GM23338 (cell line): ENCODE results near the gene RPS6KC1. TPM values are rescaled to one million over a fixed set of nuclear protein-coding genes. Genes with fewer than 3 reads are reported as not detected.

Experiments used
- ATAC-seq: fragments of 200-7000 bp; cut with Tn5 transposase; 3 replicates; pipeline ENCODE4 v1.9.1; 2020
- DNase-seq: peaks from one replicate; pipeline ENCODE4 v3.0.0-alpha.2; 2015; ENCODE audit warnings: low spot score
- H2AFZ ChIP-seq: fragments of 200-600 bp; sonication (generic); 2 replicates; pipeline ENCODE4 v1.8.0; 2016; ENCODE audit warnings: antibody characterized with exemption, mild to moderate bottlenecking, moderate library complexity
- H3F3A ChIP-seq: fragments of 200-600 bp; sonication (generic); replicated peaks from 2 replicates; pipeline ENCODE4 v1.8.0; 2017; ENCODE audit warnings: antibody characterized with exemption, mixed run types, low read depth
- H3K27ac ChIP-seq: fragments of 200-600 bp; sonication (generic); 2 replicates; pipeline ENCODE4 v1.6.1; 2016; ENCODE audit warnings: low read depth
- H3K27me3 ChIP-seq: fragments of 200-600 bp; sonication (generic); 2 replicates; pipeline ENCODE4 v1.8.0; 2016; ENCODE audit warnings: mild to moderate bottlenecking, mixed run types, moderate library complexity; ENCODE audit not compliant: insufficient read depth
- H3K36me3 ChIP-seq: fragments of 200-600 bp; sonication (generic); 2 replicates; pipeline ENCODE4 v1.8.0; 2016; ENCODE audit warnings: mild to moderate bottlenecking; ENCODE audit not compliant: insufficient read depth
- H3K4me1 ChIP-seq: fragments of 200-600 bp; sonication (generic); 2 replicates; pipeline ENCODE4 v1.8.0; 2016; ENCODE audit warnings: mild to moderate bottlenecking, moderate library complexity; ENCODE audit not compliant: insufficient read depth
- H3K4me2 ChIP-seq: fragments of 200-600 bp; sonication (generic); 2 replicates; pipeline ENCODE4 v1.7.1; 2017; ENCODE audit warnings: mixed run types
- H3K4me3 ChIP-seq: fragments of 200-600 bp; sonication (generic); 2 replicates; pipeline ENCODE4 v1.6.1; 2016; ENCODE audit warnings: mixed run types
- H3K79me2 ChIP-seq: fragments of 200-600 bp; sonication (generic); replicated peaks from 2 replicates; pipeline ENCODE4 v1.8.0; 2017; ENCODE audit warnings: mild to moderate bottlenecking; ENCODE audit not compliant: insufficient read depth
- H3K9me2 ChIP-seq: fragments of 200-600 bp; sonication (generic); 2 replicates; pipeline ENCODE4 v1.8.0; 2017; ENCODE audit not compliant: insufficient read depth
- H4K20me1 ChIP-seq: fragments of 200-600 bp; sonication (generic); replicated peaks from 2 replicates; pipeline ENCODE4 v1.8.0; 2017; ENCODE audit warnings: mild to moderate bottlenecking; ENCODE audit not compliant: insufficient read depth
- H3K27ac Mint-ChIP-seq: 2 replicates; pipeline ENCODE4 v1.8.0; 2020; ENCODE audit warnings: inconsistent platforms, mild to moderate bottlenecking, moderate library complexity, mixed read lengths
- H3K27me3 Mint-ChIP-seq: 3 replicates; pipeline ENCODE4 v1.8.0; 2022; ENCODE audit warnings: low read depth, mild to moderate bottlenecking, moderate library complexity, mixed read lengths, inconsistent platforms; ENCODE audit not compliant: insufficient read depth, poor library complexity
- H3K36me3 Mint-ChIP-seq: 3 replicates; pipeline ENCODE4 v1.8.0; 2021; ENCODE audit warnings: low read depth, mild to moderate bottlenecking, inconsistent platforms, moderate library complexity, mixed read lengths
- H3K4me1 Mint-ChIP-seq: 3 replicates; pipeline ENCODE4 v1.8.0; 2020; ENCODE audit warnings: mild to moderate bottlenecking, inconsistent platforms, mixed read lengths
- H3K4me3 Mint-ChIP-seq: 3 replicates; pipeline ENCODE4 v1.8.0; 2021; ENCODE audit warnings: moderate library complexity, mild to moderate bottlenecking, inconsistent platforms, mixed read lengths
- H3K9me3 Mint-ChIP-seq: 3 replicates; pipeline ENCODE4 v1.8.0; 2020; ENCODE audit warnings: moderate library complexity, mild to moderate bottlenecking, inconsistent platforms, mixed read lengths
- CREB1 ChIP-seq: fragments of 250-450 bp; sonication (Bioruptor Pico); IDR thresholded peaks from 2 replicates; pipeline ENCODE4 v1.5.0; 2020; ENCODE audit warnings: low read depth, mild to moderate bottlenecking, moderate library complexity
- CTCF ChIP-seq, 2 experiments: fragments of 200-600 bp in 1 of 2; sonication (generic) in 1 of 2; conservative IDR thresholded peaks; 2 replicates each; pipeline versions ENCODE4 v1.5.1 to v1.6.1; 2016 to 2017; ENCODE audit warnings: antibody characterized with exemption in 2 of 2, low read depth in 2 of 2, mild to moderate bottlenecking in 2 of 2, moderate library complexity in 1 of 2
- EZH2 ChIP-seq: fragments of 200-600 bp; sonication (generic); IDR thresholded peaks from one replicate; pipeline ENCODE4 v1.8.0; 2017; ENCODE audit warnings: antibody characterized with exemption, mild to moderate bottlenecking, low read depth; ENCODE audit not compliant: unreplicated experiment
- JUNB ChIP-seq: IDR thresholded peaks from one replicate; pipeline ENCODE4 v1.6.1; 2016; ENCODE audit warnings: antibody characterized with exemption; ENCODE audit not compliant: unreplicated experiment
- NANOG ChIP-seq: IDR thresholded peaks from 2 replicates; pipeline ENCODE4 v1.6.1; 2016; ENCODE audit warnings: antibody characterized with exemption, borderline replicate concordance
- POLR2AphosphoS5 ChIP-seq: IDR thresholded peaks from 2 replicates; pipeline ENCODE4 v1.6.1; 2016; ENCODE audit warnings: antibody characterized with exemption, low read depth
- ZNF114 ChIP-seq: fragments of 250-450 bp; sonication (Bioruptor Pico); IDR thresholded peaks from 2 replicates; pipeline ENCODE4 v1.5.0; 2020; ENCODE audit warnings: mild to moderate bottlenecking, moderate library complexity
- ZNF331 ChIP-seq: fragments of 250-450 bp; sonication (Bioruptor Pico); IDR thresholded peaks from 2 replicates; pipeline ENCODE4 v1.5.0; 2020; ENCODE audit warnings: low read depth, mild to moderate bottlenecking, moderate library complexity
- polyA plus RNA-seq: library from polyadenylated mRNA; unstranded; fragments of >200 nt; fragmentation: Nextera tagmentation; extraction: Ambion mirVana; gene quantifications from 2 replicates; pipeline ENCODE4 v1.2.1, GENCODE V29; 2016
- total RNA-seq: library from RNA; depleted of rRNA; stranded (reverse); fragments of >200 nt; shearing (Covaris generic); gene quantifications from 2 replicates; pipeline ENCODE4 v1.2.3, GENCODE V29; 2014
- TF ChIP-seq, protein P1 (sequence below): fragments of 250-450 bp; sonication (Bioruptor Pico); IDR thresholded peaks from 2 replicates; pipeline ENCODE4 v1.5.0; 2020; ENCODE audit warnings: mild to moderate bottlenecking, moderate library complexity
- TF ChIP-seq, protein P2 (sequence below): IDR thresholded peaks from 2 replicates; pipeline ENCODE4 v1.6.1; 2016; ENCODE audit warnings: antibody characterized with exemption

RPS6KC1 gene
- total and polyA plus RNA-seq, 2 experiments from 2014 or later: 7.9 to 24.9 TPM

DNA sequence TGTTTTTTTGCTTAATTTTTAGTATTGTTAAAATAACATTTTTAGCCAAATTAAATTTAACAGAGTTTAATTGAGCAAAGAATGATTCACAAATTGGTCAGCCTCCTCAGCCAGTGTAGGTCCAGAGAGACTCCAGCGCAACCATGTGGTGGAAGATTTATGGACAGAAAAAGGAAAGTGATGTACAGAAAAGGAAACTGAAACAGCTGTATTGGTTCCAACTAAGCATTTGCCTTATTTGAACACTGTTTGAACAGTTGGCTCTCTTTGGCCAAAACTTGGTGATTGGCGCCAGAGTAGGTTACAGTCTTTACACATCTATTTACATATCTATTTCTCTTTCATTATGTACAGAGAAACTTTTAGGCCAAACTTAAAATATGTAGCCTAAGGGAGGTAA lies 19.4 kb downstream of the RPS6KC1 start:
- Histone ChIP-seq H3K27me3 (no peaks in the 10 kb centered on the region), H3K4me3 (no peak overlapping the region), H3K27ac (no peak overlapping the region), H2AFZ (no peak overlapping the region), H3K36me3 (no peaks in the 10 kb centered on the region), H3K79me2 (peaks cover 18% of the 10 kb centered on the region; the same call in 1 of the 2 replicates), H3F3A (no peaks in the 10 kb centered on the region), H3K9me2 (no peaks in the 10 kb centered on the region), H3K4me1 (peaks cover 11% of the 10 kb centered on the region), H3K4me2 (no peak overlapping the region), H4K20me1 (no peaks in the 10 kb centered on the region; the same call in 1 of the 2 replicates)
- Mint-ChIP-seq H3K36me3 (no peaks in the 10 kb centered on the region), H3K9me3 (no peaks in the 10 kb centered on the region), H3K27me3 (peaks cover 5% of the 10 kb centered on the region), H3K4me1 (peaks cover 17% of the 10 kb centered on the region), H3K27ac (no peak overlapping the region), H3K4me3 (no peak overlapping the region)
- ATAC-seq (no peak), DNase-seq (no peak)
- TF ChIP-seq EZH2 (no peak), CTCF (conservative IDR thresholded peaks at IDR 0.05; ENCODE audit: low read depth in 2 of 2) (peak in 1 of 2 experiments; percentile 35; a peak in 2 of 4 replicates), CREB1 (CRISPR knock-in tag) (no peak)

DNA sequence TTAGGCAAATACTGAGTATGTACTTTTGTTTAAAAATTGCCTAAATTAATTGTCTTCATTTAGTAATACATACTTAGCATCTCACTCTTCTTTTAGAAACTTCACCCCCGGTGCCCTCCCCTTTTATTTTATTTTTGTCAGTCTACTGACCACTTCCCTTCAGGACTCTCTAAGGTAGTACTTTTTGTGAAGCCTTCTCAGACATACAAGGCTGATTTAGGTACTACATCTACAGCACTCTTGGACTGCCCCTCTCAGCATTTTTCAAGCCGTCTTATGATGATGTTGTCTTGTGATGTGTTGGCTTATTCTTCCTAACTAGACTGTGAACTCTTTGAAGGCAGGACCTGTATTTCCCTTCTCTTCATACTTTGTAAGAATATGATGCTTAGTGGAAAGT lies 24.7 kb downstream of the RPS6KC1 start:
- H3K9me3 Mint-ChIP-seq: no peaks in the 10 kb centered on the region
- Histone ChIP-seq H3F3A (no peaks in the 10 kb centered on the region), H3K4me2 (no peak overlapping the region), H3K36me3 (no peaks in the 10 kb centered on the region), H3K4me3 (no peak overlapping the region), H4K20me1 (no peaks in the 10 kb centered on the region), H3K4me1 (no peaks in the 10 kb centered on the region), H2AFZ (no peak overlapping the region), H3K79me2 (no peaks in the 10 kb centered on the region), H3K9me2 (no peaks in the 10 kb centered on the region), H3K27me3 (no peaks in the 10 kb centered on the region), H3K27ac (no peak overlapping the region)
- H3K27me3 Mint-ChIP-seq: peaks cover 1% of the 10 kb centered on the region
- H3K4me3 Mint-ChIP-seq: no peak overlapping the region
- ATAC-seq (no peak), DNase-seq (no peak)
- no peak overlapping the region for H3K27ac Mint-ChIP-seq
- H3K36me3 Mint-ChIP-seq: no peaks in the 10 kb centered on the region; the same call in 2 of the 3 replicates
- no peaks in the 10 kb centered on the region for H3K4me1 Mint-ChIP-seq
- TF ChIP-seq EZH2 (no peak), POLR2AphosphoS5 (no peak), JUNB (no peak), CREB1 (CRISPR knock-in tag) (no peak), ZNF331 (CRISPR knock-in tag) (no peak), ZNF114 (CRISPR knock-in tag) (no peak), NANOG (no peak), CTCF (conservative IDR thresholded peaks at IDR 0.05; ENCODE audit: low read depth in 2 of 2) (no peak)
- TF ChIP-seq, protein P1, sequence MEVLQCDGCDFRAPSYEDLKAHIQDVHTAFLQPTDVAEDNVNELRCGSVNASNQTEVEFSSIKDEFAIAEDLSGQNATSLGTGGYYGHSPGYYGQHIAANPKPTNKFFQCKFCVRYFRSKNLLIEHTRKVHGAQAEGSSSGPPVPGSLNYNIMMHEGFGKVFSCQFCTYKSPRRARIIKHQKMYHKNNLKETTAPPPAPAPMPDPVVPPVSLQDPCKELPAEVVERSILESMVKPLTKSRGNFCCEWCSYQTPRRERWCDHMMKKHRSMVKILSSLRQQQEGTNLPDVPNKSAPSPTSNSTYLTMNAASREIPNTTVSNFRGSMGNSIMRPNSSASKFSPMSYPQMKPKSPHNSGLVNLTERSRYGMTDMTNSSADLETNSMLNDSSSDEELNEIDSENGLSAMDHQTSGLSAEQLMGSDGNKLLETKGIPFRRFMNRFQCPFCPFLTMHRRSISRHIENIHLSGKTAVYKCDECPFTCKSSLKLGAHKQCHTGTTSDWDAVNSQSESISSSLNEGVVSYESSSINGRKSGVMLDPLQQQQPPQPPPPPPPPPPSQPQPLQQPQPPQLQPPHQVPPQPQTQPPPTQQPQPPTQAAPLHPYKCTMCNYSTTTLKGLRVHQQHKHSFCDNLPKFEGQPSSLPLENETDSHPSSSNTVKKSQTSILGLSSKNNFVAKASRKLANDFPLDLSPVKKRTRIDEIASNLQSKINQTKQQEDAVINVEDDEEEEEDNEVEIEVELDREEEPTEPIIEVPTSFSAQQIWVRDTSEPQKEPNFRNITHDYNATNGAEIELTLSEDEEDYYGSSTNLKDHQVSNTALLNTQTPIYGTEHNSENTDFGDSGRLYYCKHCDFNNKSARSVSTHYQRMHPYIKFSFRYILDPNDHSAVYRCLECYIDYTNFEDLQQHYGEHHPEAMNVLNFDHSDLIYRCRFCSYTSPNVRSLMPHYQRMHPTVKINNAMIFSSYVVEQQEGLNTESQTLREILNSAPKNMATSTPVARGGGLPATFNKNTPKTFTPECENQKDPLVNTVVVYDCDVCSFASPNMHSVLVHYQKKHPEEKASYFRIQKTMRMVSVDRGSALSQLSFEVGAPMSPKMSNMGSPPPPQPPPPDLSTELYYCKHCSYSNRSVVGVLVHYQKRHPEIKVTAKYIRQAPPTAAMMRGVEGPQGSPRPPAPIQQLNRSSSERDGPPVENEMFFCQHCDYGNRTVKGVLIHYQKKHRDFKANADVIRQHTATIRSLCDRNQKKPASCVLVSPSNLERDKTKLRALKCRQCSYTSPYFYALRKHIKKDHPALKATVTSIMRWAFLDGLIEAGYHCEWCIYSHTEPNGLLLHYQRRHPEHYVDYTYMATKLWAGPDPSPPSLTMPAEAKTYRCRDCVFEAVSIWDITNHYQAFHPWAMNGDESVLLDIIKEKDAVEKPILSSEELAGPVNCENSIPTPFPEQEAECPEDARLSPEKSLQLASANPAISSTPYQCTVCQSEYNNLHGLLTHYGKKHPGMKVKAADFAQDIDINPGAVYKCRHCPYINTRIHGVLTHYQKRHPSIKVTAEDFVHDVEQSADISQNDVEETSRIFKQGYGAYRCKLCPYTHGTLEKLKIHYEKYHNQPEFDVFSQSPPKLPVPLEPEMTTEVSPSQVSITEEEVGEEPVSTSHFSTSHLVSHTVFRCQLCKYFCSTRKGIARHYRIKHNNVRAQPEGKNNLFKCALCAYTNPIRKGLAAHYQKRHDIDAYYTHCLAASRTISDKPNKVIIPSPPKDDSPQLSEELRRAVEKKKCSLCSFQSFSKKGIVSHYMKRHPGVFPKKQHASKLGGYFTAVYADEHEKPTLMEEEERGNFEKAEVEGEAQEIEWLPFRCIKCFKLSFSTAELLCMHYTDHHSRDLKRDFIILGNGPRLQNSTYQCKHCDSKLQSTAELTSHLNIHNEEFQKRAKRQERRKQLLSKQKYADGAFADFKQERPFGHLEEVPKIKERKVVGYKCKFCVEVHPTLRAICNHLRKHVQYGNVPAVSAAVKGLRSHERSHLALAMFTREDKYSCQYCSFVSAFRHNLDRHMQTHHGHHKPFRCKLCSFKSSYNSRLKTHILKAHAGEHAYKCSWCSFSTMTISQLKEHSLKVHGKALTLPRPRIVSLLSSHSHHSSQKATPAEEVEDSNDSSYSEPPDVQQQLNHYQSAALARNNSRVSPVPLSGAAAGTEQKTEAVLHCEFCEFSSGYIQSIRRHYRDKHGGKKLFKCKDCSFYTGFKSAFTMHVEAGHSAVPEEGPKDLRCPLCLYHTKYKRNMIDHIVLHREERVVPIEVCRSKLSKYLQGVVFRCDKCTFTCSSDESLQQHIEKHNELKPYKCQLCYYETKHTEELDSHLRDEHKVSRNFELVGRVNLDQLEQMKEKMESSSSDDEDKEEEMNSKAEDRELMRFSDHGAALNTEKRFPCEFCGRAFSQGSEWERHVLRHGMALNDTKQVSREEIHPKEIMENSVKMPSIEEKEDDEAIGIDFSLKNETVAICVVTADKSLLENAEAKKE (CRISPR knock-in tag): no peak
- TF ChIP-seq, protein P2, sequence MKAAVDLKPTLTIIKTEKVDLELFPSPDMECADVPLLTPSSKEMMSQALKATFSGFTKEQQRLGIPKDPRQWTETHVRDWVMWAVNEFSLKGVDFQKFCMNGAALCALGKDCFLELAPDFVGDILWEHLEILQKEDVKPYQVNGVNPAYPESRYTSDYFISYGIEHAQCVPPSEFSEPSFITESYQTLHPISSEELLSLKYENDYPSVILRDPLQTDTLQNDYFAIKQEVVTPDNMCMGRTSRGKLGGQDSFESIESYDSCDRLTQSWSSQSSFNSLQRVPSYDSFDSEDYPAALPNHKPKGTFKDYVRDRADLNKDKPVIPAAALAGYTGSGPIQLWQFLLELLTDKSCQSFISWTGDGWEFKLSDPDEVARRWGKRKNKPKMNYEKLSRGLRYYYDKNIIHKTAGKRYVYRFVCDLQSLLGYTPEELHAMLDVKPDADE: no peak
